Dendritic cell treated with granulocyte-macrophage colony-stimulating factor and Interleukin-4, amounts not matched to agents 40 ng/mL and 50 ng/mL, for 4 days (primary cell): ENCODE results near the gene IL12A.

Experiments
- H3K27ac Mint-ChIP-seq: one replicate; pipeline ENCODE4 v1.8.0; 2022; ENCODE audit warnings: mild to moderate bottlenecking, mixed read lengths
- H3K27me3 Mint-ChIP-seq: one replicate; pipeline ENCODE4 v1.8.0; 2022; ENCODE audit warnings: mild to moderate bottlenecking, mixed read lengths
- H3K36me3 Mint-ChIP-seq: one replicate; pipeline ENCODE4 v1.8.0; 2022; ENCODE audit warnings: low read depth, mixed read lengths
- H3K4me1 Mint-ChIP-seq: one replicate; pipeline ENCODE4 v1.8.0; 2022; ENCODE audit warnings: low read depth, mixed read lengths
- H3K4me3 Mint-ChIP-seq: one replicate; pipeline ENCODE4 v1.8.0; 2022; ENCODE audit warnings: mild to moderate bottlenecking, moderate library complexity, mixed read lengths
- H3K9me3 Mint-ChIP-seq: one replicate; pipeline ENCODE4 v1.8.0; 2022; ENCODE audit warnings: mixed read lengths
- intact Hi-C: fragments of 100-400 bp; cut with micrococcal nuclease; formaldehyde crosslinking; loops from one replicate; pipeline ENCODE4 v1.15.0; 2022

The IL12A gene

GRCh38 chr3:159977295-159977694, 11.3 kb upstream of the IL12A start:
- H3K9me3 Mint-ChIP-seq: no peaks in the 10 kb centered on the region
- H3K4me1 Mint-ChIP-seq: peaks cover 11% of the 10 kb centered on the region
- no peak overlapping the region for H3K27ac Mint-ChIP-seq
- no peak overlapping the region for H3K4me3 Mint-ChIP-seq
- H3K27me3 Mint-ChIP-seq: no peaks in the 10 kb centered on the region
- intact Hi-C loops: no loop called here
- no peaks in the 10 kb centered on the region for H3K36me3 Mint-ChIP-seq

DNA sequence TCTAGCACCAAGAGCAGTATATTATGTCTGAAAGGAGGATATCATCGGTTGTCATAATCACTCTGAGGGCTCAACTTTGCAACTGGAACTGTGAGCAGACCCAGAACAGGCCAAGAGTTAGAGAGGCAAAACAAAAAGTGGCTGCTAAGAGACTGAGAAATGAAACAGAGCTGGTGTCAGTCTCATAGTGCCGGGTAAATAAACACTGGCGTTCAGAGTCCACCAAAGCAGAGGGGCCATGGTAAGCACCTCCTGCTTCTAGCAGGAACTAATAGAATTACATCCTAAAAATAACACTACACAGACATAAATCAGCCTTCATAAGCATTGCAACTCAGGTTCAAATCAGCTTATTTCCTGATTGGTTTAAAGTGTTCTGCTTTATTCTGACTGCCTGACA, 10.3 kb upstream of the IL12A start:
- Mint-ChIP-seq H3K9me3 (no peaks in the 10 kb centered on the region), H3K27ac (no peak overlapping the region), H3K36me3 (no peaks in the 10 kb centered on the region), H3K4me1 (peaks cover 11% of the 10 kb centered on the region), H3K4me3 (no peak overlapping the region), H3K27me3 (no peaks in the 10 kb centered on the region)
- intact Hi-C loops: no loop called here

- no peak overlapping the region for H3K27ac Mint-ChIP-seq
- intact Hi-C loops: no loop called here
- H3K27me3 Mint-ChIP-seq: no peaks in the 10 kb centered on the region
- peaks cover 11% of the 10 kb centered on the region for H3K4me1 Mint-ChIP-seq
- H3K9me3 Mint-ChIP-seq: no peaks in the 10 kb centered on the region
- no peak overlapping the region for H3K4me3 Mint-ChIP-seq
- H3K36me3 Mint-ChIP-seq: no peaks in the 10 kb centered on the region
Observed at GRCh38 chr3:159978918-159979703, 9.5 kb upstream of the IL12A start.

DNA sequence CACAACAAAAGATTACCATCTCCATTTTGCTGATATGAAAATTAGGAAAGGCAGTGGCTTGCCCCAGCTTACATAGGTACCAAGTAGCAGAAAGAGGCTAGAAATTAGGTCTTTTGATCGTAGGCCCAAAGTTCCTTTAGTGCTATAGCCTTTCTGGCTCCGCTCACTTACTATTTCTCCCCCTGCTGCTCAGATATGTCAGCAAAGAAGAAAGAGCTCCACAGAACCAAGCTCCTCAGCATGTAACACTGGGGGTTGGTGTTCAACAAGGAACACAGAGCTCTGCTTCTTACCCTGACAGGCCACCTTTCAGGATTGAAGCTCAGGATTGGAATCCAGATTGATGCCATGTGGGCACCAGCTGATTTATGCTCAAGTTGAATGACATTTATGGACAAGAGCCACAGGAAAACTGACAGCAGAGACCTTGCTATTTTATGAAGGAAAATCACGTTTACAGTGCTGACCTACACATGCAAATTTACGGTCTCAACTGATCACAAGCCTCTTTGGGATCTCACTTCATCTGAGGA, 6.1 kb upstream of the IL12A start:
- no peaks in the 10 kb centered on the region for H3K9me3 Mint-ChIP-seq
- no peaks in the 10 kb centered on the region for H3K27me3 Mint-ChIP-seq
- H3K4me1 Mint-ChIP-seq: peaks cover 13% of the 10 kb centered on the region
- intact Hi-C loops: no loop called here
- H3K36me3 Mint-ChIP-seq: no peaks in the 10 kb centered on the region
- no peak overlapping the region for H3K4me3 Mint-ChIP-seq
- H3K27ac Mint-ChIP-seq: no peak overlapping the region

GRCh38 chr3:159987291-159987711, 1.3 kb upstream of the IL12A start:
- Mint-ChIP-seq H3K27ac (no peak overlapping the region), H3K4me1 (peaks cover 19% of the 10 kb centered on the region), H3K27me3 (peaks cover 17% of the 10 kb centered on the region), H3K4me3 (no peak overlapping the region), H3K36me3 (no peaks in the 10 kb centered on the region), H3K9me3 (no peaks in the 10 kb centered on the region)
- intact Hi-C loops: loop anchor here (5.0 kb wide), 1 partner anchor 60 kb away; no protein-coding TSS in a partner anchor

- peaks cover 19% of the 10 kb centered on the region for H3K4me1 Mint-ChIP-seq
- intact Hi-C loops: loop anchor here (5.0 kb wide), 1 partner anchor 63 kb away; no protein-coding TSS in a partner anchor
- peaks cover 17% of the 10 kb centered on the region for H3K27me3 Mint-ChIP-seq
- no peak overlapping the region for H3K27ac Mint-ChIP-seq
- no peaks in the 10 kb centered on the region for H3K36me3 Mint-ChIP-seq
- H3K4me3 Mint-ChIP-seq: no peak overlapping the region
- no peaks in the 10 kb centered on the region for H3K9me3 Mint-ChIP-seq
Observed at GRCh38 chr3:159989973-159990846, 1.6 kb downstream of the IL12A start.

DNA sequence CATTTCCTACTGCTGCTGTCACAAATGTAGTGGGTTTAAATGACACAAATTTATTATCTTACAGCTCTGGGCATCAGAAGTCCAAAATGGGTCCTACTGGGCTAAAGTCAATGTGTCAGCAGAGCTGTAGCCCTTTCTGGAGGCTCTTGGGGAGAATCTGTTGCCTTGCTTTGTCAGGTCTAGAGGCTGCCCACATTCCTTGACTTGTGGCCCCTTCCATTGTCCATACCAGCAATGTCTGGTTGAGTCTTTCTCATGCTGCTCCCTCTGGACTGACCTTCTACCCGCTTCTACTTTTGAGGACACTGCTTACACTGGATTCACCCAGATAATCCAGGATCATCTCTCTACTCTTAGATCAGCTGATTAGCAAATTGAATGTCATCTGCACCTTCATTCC, 3.0 kb downstream of the IL12A start:
- H3K27ac Mint-ChIP-seq: no peak overlapping the region
- no peaks in the 10 kb centered on the region for H3K36me3 Mint-ChIP-seq
- peaks cover 19% of the 10 kb centered on the region for H3K4me1 Mint-ChIP-seq
- no peaks in the 10 kb centered on the region for H3K9me3 Mint-ChIP-seq
- intact Hi-C loops: no loop called here
- H3K4me3 Mint-ChIP-seq: no peak overlapping the region
- H3K27me3 Mint-ChIP-seq: peaks cover 17% of the 10 kb centered on the region

DNA sequence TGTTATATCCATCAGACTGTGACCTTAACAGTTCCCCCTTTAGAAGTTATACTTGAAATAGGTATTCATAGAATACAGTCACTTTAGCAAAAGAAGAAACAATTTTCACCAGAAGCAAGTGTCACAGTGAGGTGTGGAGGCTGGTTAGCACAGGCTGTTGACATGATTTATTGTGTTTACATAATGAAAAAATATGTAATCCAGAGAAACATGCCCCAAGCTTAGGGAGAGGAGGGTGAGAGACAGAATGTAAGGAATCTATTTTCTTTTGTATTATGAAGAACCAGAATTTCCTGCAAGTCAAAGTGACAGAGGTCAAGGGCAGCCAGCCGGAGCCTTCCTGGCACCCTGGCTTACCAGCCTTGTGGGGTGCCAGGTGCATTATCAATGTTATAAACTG, 4.0 kb downstream of the IL12A start:
- H3K27me3 Mint-ChIP-seq: peaks cover 17% of the 10 kb centered on the region
- intact Hi-C loops: no loop called here
- no peaks in the 10 kb centered on the region for H3K36me3 Mint-ChIP-seq
- peaks cover 15% of the 10 kb centered on the region for H3K4me1 Mint-ChIP-seq
- H3K4me3 Mint-ChIP-seq: no peak overlapping the region
- no peak overlapping the region for H3K27ac Mint-ChIP-seq
- H3K9me3 Mint-ChIP-seq: no peaks in the 10 kb centered on the region

- H3K9me3 Mint-ChIP-seq: no peaks in the 10 kb centered on the region
- intact Hi-C loops: no loop called here
- no peak overlapping the region for H3K4me3 Mint-ChIP-seq
- peaks cover 8% of the 10 kb centered on the region for H3K4me1 Mint-ChIP-seq
- H3K27me3 Mint-ChIP-seq: peaks cover 10% of the 10 kb centered on the region
- no peak overlapping the region for H3K27ac Mint-ChIP-seq
- no peaks in the 10 kb centered on the region for H3K36me3 Mint-ChIP-seq
Observed at GRCh38 chr3:159994182-159994581, 5.5 kb downstream of the IL12A start.

- Mint-ChIP-seq H3K9me3 (no peaks in the 10 kb centered on the region), H3K36me3 (no peaks in the 10 kb centered on the region), H3K4me1 (peaks cover 5% of the 10 kb centered on the region), H3K27me3 (peaks cover 1% of the 10 kb centered on the region), H3K27ac (no peak overlapping the region), H3K4me3 (no peak overlapping the region)
- intact Hi-C loops: no loop called here
Observed at GRCh38 chr3:159995091-159995490, 6.5 kb downstream of the IL12A start.

GRCh38 chr3:159996018-159996417, 7.4 kb downstream of the IL12A start:
- Mint-ChIP-seq H3K4me1 (no peaks in the 10 kb centered on the region), H3K4me3 (no peak overlapping the region), H3K27me3 (no peaks in the 10 kb centered on the region), H3K9me3 (no peaks in the 10 kb centered on the region), H3K27ac (no peak overlapping the region), H3K36me3 (no peaks in the 10 kb centered on the region)
- intact Hi-C loops: no loop called here

- H3K4me1 Mint-ChIP-seq: no peaks in the 10 kb centered on the region
- no peaks in the 10 kb centered on the region for H3K27me3 Mint-ChIP-seq
- no peaks in the 10 kb centered on the region for H3K9me3 Mint-ChIP-seq
- no peaks in the 10 kb centered on the region for H3K36me3 Mint-ChIP-seq
- H3K27ac Mint-ChIP-seq: no peak overlapping the region
- intact Hi-C loops: no loop called here
- H3K4me3 Mint-ChIP-seq: no peak overlapping the region
Observed at GRCh38 chr3:159996959-159997358, 8.3 kb downstream of the IL12A start.

DNA sequence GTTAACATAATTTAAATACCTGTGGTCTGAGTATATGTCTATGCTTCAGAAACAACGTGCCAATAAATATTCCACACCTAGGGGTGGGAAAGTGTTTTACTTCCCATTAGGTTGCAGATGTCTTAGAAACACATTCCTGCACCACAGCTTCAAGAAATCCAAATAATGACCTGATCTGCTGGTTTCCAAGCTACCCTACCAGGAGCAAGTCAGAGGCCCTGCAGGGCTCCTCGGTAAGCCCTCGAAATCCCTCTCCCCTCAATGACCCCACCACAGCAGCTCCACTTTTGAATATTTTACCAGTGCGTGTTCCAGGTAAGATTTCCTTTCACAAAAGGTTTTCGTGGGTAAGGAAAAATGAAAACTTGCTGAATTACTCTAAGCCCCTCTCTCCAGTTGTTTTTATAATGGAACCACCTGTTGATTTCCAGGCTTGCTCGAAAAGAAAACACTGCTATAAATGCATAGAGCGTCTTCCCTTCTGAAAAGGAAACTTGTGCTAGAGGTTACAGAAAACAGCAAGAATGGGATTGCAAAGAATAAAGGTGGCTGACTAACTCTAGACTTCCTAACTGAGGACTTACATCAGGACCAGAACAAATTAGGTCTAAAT, 12.6 kb downstream of the IL12A start:
- Mint-ChIP-seq H3K27me3 (no peaks in the 10 kb centered on the region), H3K36me3 (no peaks in the 10 kb centered on the region), H3K4me3 (no peak overlapping the region), H3K4me1 (peaks cover 8% of the 10 kb centered on the region), H3K27ac (no peak overlapping the region), H3K9me3 (no peaks in the 10 kb centered on the region)
- intact Hi-C loops: no loop called here
